Liver (tissue), 9 donors: Measurements from ENCODE around the gene CSRP1. TPM values are rescaled to one million over a fixed set of nuclear protein-coding genes. Genes with fewer than 3 reads are reported as not detected.

ENCODE experiments used
- DNase-seq: peaks from one replicate; pipeline ENCODE4 v3.0.0-alpha.2; 2017; ENCODE audit warnings: low spot score
- H3K27ac ChIP-seq, 2 donors: one replicate each; pipeline ENCODE4 v1.7.0; 2013; ENCODE audit warnings: inconsistent platforms in 2 of 2, low read length in 2 of 2, control low read depth in 1 of 2, low read depth in 1 of 2, mild to moderate bottlenecking in 1 of 2
- H3K27me3 ChIP-seq, 4 donors: one replicate each; pipeline versions ENCODE4 v1.6.1 to v1.7.0; 2013; ENCODE audit warnings: low read length in 3 of 4, inconsistent platforms in 1 of 4, mild to moderate bottlenecking in 1 of 4, moderate library complexity in 1 of 4; ENCODE audit not compliant: control insufficient read depth in 4 of 4, insufficient read depth in 4 of 4
- H3K36me3 ChIP-seq, 4 donors: one replicate each; pipeline versions ENCODE4 v1.6.1 to v1.7.0; 2013; ENCODE audit warnings: low read length in 3 of 4, mild to moderate bottlenecking in 3 of 4, low read depth in 1 of 4, moderate library complexity in 1 of 4; ENCODE audit not compliant: control insufficient read depth in 4 of 4, insufficient read depth in 3 of 4
- H3K4me1 ChIP-seq, 4 donors: one replicate each; pipeline versions ENCODE4 v1.6.1 to v1.7.0; 2013; ENCODE audit warnings: low read length in 3 of 4, mild to moderate bottlenecking in 3 of 4, moderate library complexity in 1 of 4; ENCODE audit not compliant: control insufficient read depth in 4 of 4, insufficient read depth in 4 of 4
- H3K4me3 ChIP-seq, 3 donors: one replicate each; pipeline versions ENCODE4 v1.6.1 to v1.7.0; 2013; ENCODE audit warnings: low read length in 3 of 3, control low read depth in 1 of 3, low read depth in 1 of 3, mild to moderate bottlenecking in 1 of 3
- H3K9ac ChIP-seq, 2 donors: one replicate each; pipeline ENCODE4 v1.7.0; 2013; ENCODE audit warnings: low read length in 2 of 2, mild to moderate bottlenecking in 2 of 2, moderate library complexity in 2 of 2, control low read depth in 1 of 2, low read depth in 1 of 2
- H3K9me3 ChIP-seq, 4 donors: one replicate each; pipeline versions ENCODE4 v1.6.1 to v1.7.0; 2013; ENCODE audit warnings: low read length in 3 of 4; ENCODE audit not compliant: control insufficient read depth in 4 of 4
- EGR1 ChIP-seq, 2 donors: IDR thresholded peaks; 2 replicates each; pipeline ENCODE4 v1.6.1; 2016 to 2018; ENCODE audit warnings: antibody characterized with exemption in 2 of 2, low read depth in 2 of 2
- FOXA1 ChIP-seq: IDR thresholded peaks from 2 replicates; pipeline ENCODE4 v1.6.1; 2016; ENCODE audit warnings: antibody characterized with exemption
- GABPA ChIP-seq, 2 donors: IDR thresholded peaks in 1 of 2; conservative IDR thresholded peaks in 1 of 2; 2 replicates each; pipeline ENCODE4 v1.6.1; 2016; ENCODE audit warnings: antibody characterized with exemption in 2 of 2, mild to moderate bottlenecking in 1 of 2, moderate library complexity in 1 of 2
- HNF4A ChIP-seq, 2 donors: conservative IDR thresholded peaks; 2 replicates each; pipeline ENCODE4 v1.6.1; 2016; ENCODE audit warnings: antibody characterized with exemption in 2 of 2, mild to moderate bottlenecking in 2 of 2
- HNF4G ChIP-seq: IDR thresholded peaks from 2 replicates; pipeline ENCODE4 v1.6.1; 2016; ENCODE audit warnings: antibody characterized with exemption
- NR2F2 ChIP-seq: IDR thresholded peaks from 2 replicates; pipeline ENCODE4 v1.6.1; 2016; ENCODE audit warnings: antibody characterized with exemption
- RAD21 ChIP-seq, 2 donors: IDR thresholded peaks; 2 replicates each; pipeline ENCODE4 v1.6.1; 2016; ENCODE audit warnings: antibody characterized with exemption in 2 of 2, mild to moderate bottlenecking in 2 of 2
- RXRA ChIP-seq, 2 donors: IDR thresholded peaks; 2 replicates each; pipeline ENCODE4 v1.6.1; 2017 to 2018; ENCODE audit warnings: antibody characterized with exemption in 2 of 2, mild to moderate bottlenecking in 1 of 2
- SP1 ChIP-seq: IDR thresholded peaks from 2 replicates; pipeline ENCODE4 v1.6.1; 2018; ENCODE audit warnings: antibody characterized with exemption, mild to moderate bottlenecking
- WGBS: extraction: QIAGEN DNeasy Blood & Tissue Kit; methylation state at CpG from one replicate; pipeline ENCODE4 v1.1.7; 2013; 5-methylcytosine and 5-hydroxymethylcytosine counted together
- polyA plus RNA-seq, 2 donors: library from polyadenylated mRNA; stranded (reverse) in 1 of 2; unstranded in 1 of 2; fragments of 200-250 nt in 1 of 2; fragments of >200 nt in 1 of 2; fragmentation: Nextera tagmentation in 1 of 2; extraction: Ambion mirVana in 1 of 2; gene quantifications; one replicate each; pipeline versions ENCODE4 v1.2.1 to v1.2.3, GENCODE V29; 2013 to 2015
- total RNA-seq, 2 donors: library from RNA; depleted of rRNA; stranded (reverse); fragments of >200 nt; gene quantifications; one replicate each; pipeline ENCODE4 v1.2.3, GENCODE V29; 2014
- TF ChIP-seq, protein P1 (sequence below): IDR thresholded peaks from 2 replicates; pipeline ENCODE4 v1.6.1; 2016; ENCODE audit warnings: antibody characterized with exemption
- TF ChIP-seq, protein P2 (sequence below): fragments of 150-350 bp; IDR thresholded peaks from 2 replicates; pipeline ENCODE4 v1.5.1; 2017; ENCODE audit warnings: improper control_type of control experiment, low read depth, low read length; ENCODE audit not compliant: missing input control
- TF ChIP-seq, protein P3 (sequence below): IDR thresholded peaks from 2 replicates; pipeline ENCODE4 v1.6.1; 2016; ENCODE audit warnings: antibody characterized with exemption, mild to moderate bottlenecking
- donor health status: healthy.
- donor health status: healthy.
- donor health status: healthy.
- donor health status: healthy.
- donor health status: healthy.

CSRP1 gene
- total and polyA plus RNA-seq, 4 donors, result 42.7 to 96.9 (median 68.3) TPM

DNA sequence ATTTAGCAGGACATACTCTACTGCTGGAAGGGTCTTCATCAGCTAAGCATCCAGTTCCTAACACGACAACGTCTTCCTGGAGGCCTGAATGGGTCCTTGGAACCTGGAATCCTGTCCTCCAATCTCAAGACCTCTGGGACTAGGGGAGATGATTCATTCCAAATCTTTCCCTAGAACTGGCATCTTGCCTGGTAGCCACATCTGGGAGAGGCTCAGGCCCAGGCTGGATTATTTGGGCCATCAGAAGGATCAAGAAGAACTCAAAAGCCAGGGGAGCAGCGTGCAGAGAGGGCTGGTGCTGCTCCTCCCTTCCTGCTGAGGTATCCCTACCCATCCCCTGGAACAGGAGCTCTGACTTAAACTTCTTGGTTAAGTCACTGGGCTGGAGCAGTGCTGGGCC lies 35.2 kb downstream of the CSRP1 start:
- H3K36me3 ChIP-seq, result no peaks in the 10 kb centered on the region
- peaks cover 0 to 13% (median 4%) of the 10 kb centered on the region in 4 donors for H3K4me1 ChIP-seq
- H3K4me3 ChIP-seq, result no peak overlapping the region
- DNase-seq, result no peak
- H3K27me3 ChIP-seq, result peaks cover 0 to 7% (median 1%) of the 10 kb centered on the region in 4 donors
- WGBS, result 88% methylated on average over 3 of the region's 3 CpGs
- no peak overlapping the region for H3K9ac ChIP-seq
- H3K27ac ChIP-seq, result no peak overlapping the region
- no peak for TF ChIP-seq RAD21 (IDR thresholded peaks at IDR 0.05)
- no peaks in the 10 kb centered on the region for H3K9me3 ChIP-seq

DNA sequence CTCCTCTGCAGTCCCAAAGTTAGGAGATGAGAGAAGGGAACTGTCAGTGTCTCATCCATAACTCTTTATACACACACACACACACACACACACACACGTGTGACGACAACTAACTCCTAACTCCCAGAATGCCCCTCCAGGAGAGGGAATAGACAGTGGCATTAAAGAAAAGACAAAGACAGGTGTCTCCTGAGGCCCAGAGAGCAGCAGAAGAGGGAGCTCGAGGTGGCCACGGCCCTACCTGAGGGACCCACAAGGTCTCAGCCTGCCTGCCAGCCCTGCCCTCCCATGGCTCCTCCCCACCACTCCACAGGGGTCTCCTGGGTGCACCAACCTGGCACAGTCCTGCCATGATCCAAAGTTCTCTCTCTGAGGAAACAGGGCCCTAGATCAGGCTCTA lies 36.3 kb downstream of the CSRP1 start:
- Histone ChIP-seq H3K27ac (no peak overlapping the region), H3K36me3 (no peaks in the 10 kb centered on the region), H3K4me1 (peaks cover 0 to 13% (median 4%) of the 10 kb centered on the region in 4 donors), H3K27me3 (peaks cover 0 to 7% (median 1%) of the 10 kb centered on the region in 4 donors), H3K9ac (no peak overlapping the region), H3K4me3 (no peak overlapping the region), H3K9me3 (no peaks in the 10 kb centered on the region)
- DNase-seq, result no peak
- no peak for TF ChIP-seq HNF4A (conservative IDR thresholded peaks at IDR 0.05)
- WGBS, result 70% methylated on average over 4 of the region's 4 CpGs

DNA sequence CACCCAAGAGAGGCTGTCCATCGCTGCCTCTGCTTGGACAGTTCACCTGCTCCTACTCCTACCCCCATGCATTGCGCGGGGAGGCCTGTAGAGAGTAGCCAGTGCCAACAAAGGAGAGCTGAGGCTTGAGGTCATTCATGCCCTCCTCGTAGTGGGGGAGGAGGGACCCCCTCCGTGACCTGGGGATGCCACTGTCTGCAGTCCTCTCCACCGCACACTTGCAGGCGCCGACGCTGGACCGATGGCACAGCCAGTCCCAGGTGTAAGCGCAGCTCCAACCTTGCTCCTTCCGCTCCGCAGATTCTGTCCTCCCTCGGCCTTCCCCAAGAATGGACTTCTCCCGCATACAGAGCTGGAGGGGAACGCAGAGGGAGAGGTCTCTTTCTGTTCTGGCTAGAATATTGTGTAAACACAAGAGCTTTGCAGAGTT lies 37.3 kb downstream of the CSRP1 start:
- DNase-seq, result no peak
- Histone ChIP-seq H3K36me3 (no peaks in the 10 kb centered on the region), H3K9ac (no peak overlapping the region), H3K9me3 (no peaks in the 10 kb centered on the region), H3K4me1 (peaks cover 0 to 13% (median 4%) of the 10 kb centered on the region in 4 donors), H3K27ac (no peak overlapping the region), H3K4me3 (no peak overlapping the region), H3K27me3 (peaks cover 0 to 7% (median 1%) of the 10 kb centered on the region in 4 donors)
- TF ChIP-seq HNF4G (no peak), HNF4A (conservative IDR thresholded peaks at IDR 0.05) (no peak), FOXA1 (no peak), NR2F2 (no peak), RXRA (IDR thresholded peaks at IDR 0.05) (no peak), SP1 (no peak), GABPA (IDR thresholded peaks at IDR 0.05 in 1 of 2, conservative IDR thresholded peaks at IDR 0.05 in 1 of 2) (no peak), EGR1 (IDR thresholded peaks at IDR 0.05; ENCODE audit: low read depth in 2 of 2) (no peak)
- TF ChIP-seq, protein P1, sequence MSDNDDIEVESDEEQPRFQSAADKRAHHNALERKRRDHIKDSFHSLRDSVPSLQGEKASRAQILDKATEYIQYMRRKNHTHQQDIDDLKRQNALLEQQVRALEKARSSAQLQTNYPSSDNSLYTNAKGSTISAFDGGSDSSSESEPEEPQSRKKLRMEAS, result no peak
- TF ChIP-seq, protein P2, sequence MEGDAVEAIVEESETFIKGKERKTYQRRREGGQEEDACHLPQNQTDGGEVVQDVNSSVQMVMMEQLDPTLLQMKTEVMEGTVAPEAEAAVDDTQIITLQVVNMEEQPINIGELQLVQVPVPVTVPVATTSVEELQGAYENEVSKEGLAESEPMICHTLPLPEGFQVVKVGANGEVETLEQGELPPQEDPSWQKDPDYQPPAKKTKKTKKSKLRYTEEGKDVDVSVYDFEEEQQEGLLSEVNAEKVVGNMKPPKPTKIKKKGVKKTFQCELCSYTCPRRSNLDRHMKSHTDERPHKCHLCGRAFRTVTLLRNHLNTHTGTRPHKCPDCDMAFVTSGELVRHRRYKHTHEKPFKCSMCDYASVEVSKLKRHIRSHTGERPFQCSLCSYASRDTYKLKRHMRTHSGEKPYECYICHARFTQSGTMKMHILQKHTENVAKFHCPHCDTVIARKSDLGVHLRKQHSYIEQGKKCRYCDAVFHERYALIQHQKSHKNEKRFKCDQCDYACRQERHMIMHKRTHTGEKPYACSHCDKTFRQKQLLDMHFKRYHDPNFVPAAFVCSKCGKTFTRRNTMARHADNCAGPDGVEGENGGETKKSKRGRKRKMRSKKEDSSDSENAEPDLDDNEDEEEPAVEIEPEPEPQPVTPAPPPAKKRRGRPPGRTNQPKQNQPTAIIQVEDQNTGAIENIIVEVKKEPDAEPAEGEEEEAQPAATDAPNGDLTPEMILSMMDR, result no peak
- TF ChIP-seq, protein P3, sequence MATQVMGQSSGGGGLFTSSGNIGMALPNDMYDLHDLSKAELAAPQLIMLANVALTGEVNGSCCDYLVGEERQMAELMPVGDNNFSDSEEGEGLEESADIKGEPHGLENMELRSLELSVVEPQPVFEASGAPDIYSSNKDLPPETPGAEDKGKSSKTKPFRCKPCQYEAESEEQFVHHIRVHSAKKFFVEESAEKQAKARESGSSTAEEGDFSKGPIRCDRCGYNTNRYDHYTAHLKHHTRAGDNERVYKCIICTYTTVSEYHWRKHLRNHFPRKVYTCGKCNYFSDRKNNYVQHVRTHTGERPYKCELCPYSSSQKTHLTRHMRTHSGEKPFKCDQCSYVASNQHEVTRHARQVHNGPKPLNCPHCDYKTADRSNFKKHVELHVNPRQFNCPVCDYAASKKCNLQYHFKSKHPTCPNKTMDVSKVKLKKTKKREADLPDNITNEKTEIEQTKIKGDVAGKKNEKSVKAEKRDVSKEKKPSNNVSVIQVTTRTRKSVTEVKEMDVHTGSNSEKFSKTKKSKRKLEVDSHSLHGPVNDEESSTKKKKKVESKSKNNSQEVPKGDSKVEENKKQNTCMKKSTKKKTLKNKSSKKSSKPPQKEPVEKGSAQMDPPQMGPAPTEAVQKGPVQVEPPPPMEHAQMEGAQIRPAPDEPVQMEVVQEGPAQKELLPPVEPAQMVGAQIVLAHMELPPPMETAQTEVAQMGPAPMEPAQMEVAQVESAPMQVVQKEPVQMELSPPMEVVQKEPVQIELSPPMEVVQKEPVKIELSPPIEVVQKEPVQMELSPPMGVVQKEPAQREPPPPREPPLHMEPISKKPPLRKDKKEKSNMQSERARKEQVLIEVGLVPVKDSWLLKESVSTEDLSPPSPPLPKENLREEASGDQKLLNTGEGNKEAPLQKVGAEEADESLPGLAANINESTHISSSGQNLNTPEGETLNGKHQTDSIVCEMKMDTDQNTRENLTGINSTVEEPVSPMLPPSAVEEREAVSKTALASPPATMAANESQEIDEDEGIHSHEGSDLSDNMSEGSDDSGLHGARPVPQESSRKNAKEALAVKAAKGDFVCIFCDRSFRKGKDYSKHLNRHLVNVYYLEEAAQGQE, result no peak
- WGBS, result 45% methylated on average over 16 of the region's 16 CpGs
